Measurements from ENCODE around the gene TSTD1.

The TSTD1 gene

DNA sequence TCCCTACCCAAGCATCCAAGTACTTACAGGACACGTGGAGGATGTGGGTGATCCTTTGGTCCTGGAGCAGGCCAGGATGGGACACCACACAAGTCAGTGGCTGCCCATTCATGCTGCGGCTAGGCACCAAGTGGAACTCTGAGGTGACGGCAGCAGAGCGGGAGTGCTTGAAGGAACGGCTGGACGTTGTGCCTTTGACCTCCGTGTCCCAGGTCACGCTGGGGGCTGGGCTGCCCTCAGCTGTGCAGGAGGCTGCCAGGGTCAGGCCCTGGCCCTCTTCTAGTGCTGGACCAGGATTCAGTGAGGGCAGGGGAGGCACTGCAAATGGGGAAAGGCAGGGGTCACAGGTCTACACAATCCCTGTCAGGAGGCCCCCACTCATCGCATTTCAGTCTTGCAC, 38.7 kb upstream of the TSTD1 start:
- no peak overlapping the region for H3K9ac ChIP-seq (ENCODE audit: low read length)
- H3K36me3 ChIP-seq (ENCODE audit: control insufficient read depth, insufficient read depth, low read length, severe bottlenecking), result no peaks in the 10 kb centered on the region
- H3K27me3 ChIP-seq (replicated peaks; ENCODE audit: control insufficient read depth, insufficient read depth, low read length), result no peaks in the 10 kb centered on the region

DNA sequence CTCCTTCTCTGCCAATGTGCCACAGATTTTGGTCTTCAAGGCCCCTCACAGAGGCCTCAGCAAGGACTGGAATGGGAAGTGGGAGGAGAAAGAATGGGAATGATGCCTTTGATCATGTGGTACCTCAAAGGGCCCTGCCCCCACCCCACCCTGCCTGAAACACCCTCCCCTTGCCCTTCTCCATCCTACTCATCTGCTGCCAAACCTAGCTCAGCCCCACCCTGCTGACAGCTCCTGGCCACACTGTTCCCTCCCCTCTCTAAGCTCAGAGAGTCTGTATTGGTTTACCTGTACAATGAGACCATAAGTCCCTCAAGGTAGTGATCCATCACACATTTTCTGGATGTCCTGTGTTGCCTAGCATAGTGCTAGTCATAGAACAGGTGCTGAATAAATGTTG, 37.6 kb upstream of the TSTD1 start:
- Histone ChIP-seq H3K4me3 (ENCODE audit: low read length) (no peak overlapping the region), H3K27me3 (replicated peaks; ENCODE audit: control insufficient read depth, insufficient read depth, low read length) (no peaks in the 10 kb centered on the region), H3K9me3 (ENCODE audit: control insufficient read depth, low read length) (no peaks in the 10 kb centered on the region), H3K4me1 (ENCODE audit: control insufficient read depth, insufficient read depth, low read length) (peaks cover 16% of the 10 kb centered on the region), H3K9ac (ENCODE audit: low read length) (no peak overlapping the region), H3K36me3 (ENCODE audit: control insufficient read depth, insufficient read depth, low read length, severe bottlenecking) (no peaks in the 10 kb centered on the region)
- no peak for DNase-seq (ENCODE audit: low read depth)

More for the DNA sequence above, 38.7 kb upstream of the TSTD1 start:
- H3K9me3 ChIP-seq (ENCODE audit: control insufficient read depth, low read length), result no peaks in the 10 kb centered on the region
- DNase-seq (ENCODE audit: low read depth), result no peak
- H3K4me1 ChIP-seq (ENCODE audit: control insufficient read depth, insufficient read depth, low read length), result peaks cover 18% of the 10 kb centered on the region
- H3K4me3 ChIP-seq (ENCODE audit: low read length), result no peak overlapping the region

DNA sequence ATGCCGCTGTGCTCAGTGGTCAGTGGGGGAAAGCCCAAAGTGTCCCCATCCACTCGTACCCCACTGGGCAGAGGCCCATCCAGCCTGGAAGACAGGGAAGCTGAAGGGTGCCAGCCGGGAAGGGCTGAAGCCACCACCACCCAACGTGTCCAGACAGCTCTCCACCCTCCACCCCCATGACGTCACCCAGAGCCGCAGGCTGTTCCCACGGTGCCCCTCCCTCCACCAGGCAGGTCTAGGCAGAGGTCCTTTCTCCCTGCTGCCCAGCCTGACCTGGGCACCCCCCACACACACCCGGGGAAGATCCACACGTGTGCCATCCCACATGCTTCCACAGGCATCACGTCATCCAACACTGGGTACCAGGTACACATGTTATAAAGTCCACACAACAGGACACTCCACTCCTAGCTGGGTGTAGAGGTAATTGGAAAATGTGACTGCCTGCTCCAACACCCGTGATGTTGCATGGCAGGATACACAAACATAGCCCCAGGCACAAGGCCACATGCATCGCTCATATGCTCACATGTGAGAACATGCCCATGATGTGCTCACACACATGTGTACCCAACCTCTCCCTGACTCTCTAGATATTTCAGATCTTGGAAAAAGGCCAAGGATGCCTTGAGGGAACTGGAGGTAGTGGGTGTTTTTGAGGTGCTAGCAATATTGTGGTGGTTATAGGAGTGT, 36.1 kb upstream of the TSTD1 start:
- H3K27me3 ChIP-seq (replicated peaks; ENCODE audit: control insufficient read depth, insufficient read depth, low read length), result no peaks in the 10 kb centered on the region
- H3K9me3 ChIP-seq (ENCODE audit: control insufficient read depth, low read length), result no peaks in the 10 kb centered on the region
- DNase-seq (ENCODE audit: low read depth), result no peak
- no peak overlapping the region for H3K9ac ChIP-seq (ENCODE audit: low read length)
- H3K36me3 ChIP-seq (ENCODE audit: control insufficient read depth, insufficient read depth, low read length, severe bottlenecking), result no peaks in the 10 kb centered on the region
- H3K4me1 ChIP-seq (ENCODE audit: control insufficient read depth, insufficient read depth, low read length), result peaks cover under 1% of the 10 kb centered on the region
- H3K4me3 ChIP-seq (ENCODE audit: low read length), result no peak overlapping the region

DNA sequence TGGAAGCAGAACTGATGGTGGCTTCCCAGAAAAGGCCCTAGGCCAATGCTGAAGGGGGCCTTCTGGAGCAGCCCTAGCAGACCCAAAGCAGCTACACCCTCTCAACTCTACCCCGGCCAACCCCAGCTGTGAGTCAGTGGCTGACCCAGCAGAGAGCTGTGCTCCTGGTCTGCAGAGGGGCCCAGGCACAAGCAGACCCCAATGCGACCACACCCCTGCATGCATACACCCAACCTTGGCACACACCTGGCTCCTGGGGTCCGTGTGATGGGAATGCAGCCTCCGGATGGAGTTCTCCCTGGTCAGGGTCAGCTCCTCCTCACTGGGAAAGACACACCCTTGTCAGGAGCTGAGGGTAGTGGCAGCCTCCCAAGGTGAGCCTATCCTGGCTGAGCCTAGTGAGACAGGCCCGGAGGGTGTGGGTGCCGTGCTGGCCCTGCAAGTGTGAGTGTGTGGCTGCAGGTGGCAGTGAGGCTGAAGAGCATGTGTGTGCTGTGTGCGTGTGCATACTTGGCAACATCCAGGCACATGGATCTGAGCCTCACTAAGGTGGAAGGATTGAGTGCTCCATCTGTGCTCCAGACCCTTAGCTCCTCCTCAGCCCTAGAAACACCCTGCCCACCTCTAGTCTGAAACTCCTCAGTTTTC, 34.8 kb upstream of the TSTD1 start:
- H3K4me1 ChIP-seq (ENCODE audit: control insufficient read depth, insufficient read depth, low read length), result no peaks in the 10 kb centered on the region
- H3K9ac ChIP-seq (ENCODE audit: low read length), result no peak overlapping the region
- H3K27me3 ChIP-seq (replicated peaks; ENCODE audit: control insufficient read depth, insufficient read depth, low read length), result no peaks in the 10 kb centered on the region
- no peaks in the 10 kb centered on the region for H3K36me3 ChIP-seq (ENCODE audit: control insufficient read depth, insufficient read depth, low read length, severe bottlenecking)
- DNase-seq (ENCODE audit: low read depth), result no peak
- no peaks in the 10 kb centered on the region for H3K9me3 ChIP-seq (ENCODE audit: control insufficient read depth, low read length)
- H3K4me3 ChIP-seq (ENCODE audit: low read length), result no peak overlapping the region

DNA sequence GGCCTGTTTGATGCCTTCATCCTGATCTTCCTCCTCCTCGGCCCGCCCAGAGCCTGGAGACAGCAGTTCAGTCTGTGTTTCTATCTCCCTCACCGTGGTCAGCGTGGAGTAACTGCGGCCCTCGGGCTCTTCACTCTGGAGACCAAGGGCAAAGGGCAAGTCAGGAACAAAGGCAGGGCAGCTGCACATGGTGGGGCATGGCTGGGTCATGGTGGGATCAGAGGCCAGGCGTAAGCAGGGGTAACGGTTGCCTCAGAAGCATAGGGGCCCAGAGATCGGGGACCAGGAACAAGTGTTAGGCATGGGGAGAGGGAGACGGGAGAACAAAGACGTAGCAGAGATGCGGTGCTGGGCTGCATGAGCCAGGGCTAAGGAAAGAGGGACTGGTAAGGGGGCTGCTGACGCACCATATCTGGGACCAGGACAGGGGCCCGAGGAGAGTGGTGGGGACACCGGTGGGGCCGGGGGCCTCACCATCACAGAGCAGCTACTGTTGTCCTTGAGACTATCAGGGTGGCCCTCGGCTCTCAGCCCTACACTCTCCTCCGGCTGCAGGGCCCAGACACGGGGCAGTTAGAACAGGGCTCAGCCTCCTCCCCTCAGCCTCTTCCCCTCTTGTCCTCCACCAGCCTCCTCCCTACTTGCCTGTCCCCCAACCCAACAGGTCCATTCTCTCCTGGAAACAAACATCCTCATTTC, 34.1 kb upstream of the TSTD1 start:
- H3K4me1 ChIP-seq (ENCODE audit: control insufficient read depth, insufficient read depth, low read length), result no peaks in the 10 kb centered on the region
- H3K36me3 ChIP-seq (ENCODE audit: control insufficient read depth, insufficient read depth, low read length, severe bottlenecking), result no peaks in the 10 kb centered on the region
- no peak overlapping the region for H3K9ac ChIP-seq (ENCODE audit: low read length)
- DNase-seq (ENCODE audit: low read depth), result no peak
- H3K4me3 ChIP-seq (ENCODE audit: low read length), result no peak overlapping the region
- H3K27me3 ChIP-seq (replicated peaks; ENCODE audit: control insufficient read depth, insufficient read depth, low read length), result no peaks in the 10 kb centered on the region
- H3K9me3 ChIP-seq (ENCODE audit: control insufficient read depth, low read length), result no peaks in the 10 kb centered on the region

DNA sequence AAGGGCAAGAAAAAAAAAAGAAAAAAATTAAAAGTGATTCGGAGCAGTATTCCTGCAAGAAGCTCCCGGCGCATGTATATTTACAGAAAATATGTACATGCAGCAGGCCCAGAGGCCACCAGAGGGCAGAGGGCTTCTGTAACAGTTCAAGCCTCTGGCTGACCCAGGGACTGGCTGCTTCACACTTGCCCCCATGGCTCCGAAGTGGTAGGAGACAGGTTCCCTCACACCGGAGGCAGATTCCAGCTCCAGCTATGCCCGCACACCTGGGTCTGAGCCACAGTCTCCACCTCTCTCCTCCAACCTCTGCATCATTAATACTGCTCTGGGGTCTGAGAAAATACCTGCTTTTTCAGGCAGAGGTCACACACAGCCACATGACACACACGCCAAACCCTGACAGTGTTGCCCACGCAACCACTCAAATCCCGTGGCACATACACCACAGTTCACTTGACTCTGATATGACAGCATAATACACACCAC, 33.2 kb upstream of the TSTD1 start:
- Histone ChIP-seq H3K9me3 (ENCODE audit: control insufficient read depth, low read length) (no peaks in the 10 kb centered on the region), H3K9ac (ENCODE audit: low read length) (no peak overlapping the region), H3K4me3 (ENCODE audit: low read length) (no peak overlapping the region), H3K27me3 (replicated peaks; ENCODE audit: control insufficient read depth, insufficient read depth, low read length) (no peaks in the 10 kb centered on the region), H3K4me1 (ENCODE audit: control insufficient read depth, insufficient read depth, low read length) (no peaks in the 10 kb centered on the region), H3K36me3 (ENCODE audit: control insufficient read depth, insufficient read depth, low read length, severe bottlenecking) (no peaks in the 10 kb centered on the region)
- peak; percentile 29 for DNase-seq (ENCODE audit: low read depth)

DNA sequence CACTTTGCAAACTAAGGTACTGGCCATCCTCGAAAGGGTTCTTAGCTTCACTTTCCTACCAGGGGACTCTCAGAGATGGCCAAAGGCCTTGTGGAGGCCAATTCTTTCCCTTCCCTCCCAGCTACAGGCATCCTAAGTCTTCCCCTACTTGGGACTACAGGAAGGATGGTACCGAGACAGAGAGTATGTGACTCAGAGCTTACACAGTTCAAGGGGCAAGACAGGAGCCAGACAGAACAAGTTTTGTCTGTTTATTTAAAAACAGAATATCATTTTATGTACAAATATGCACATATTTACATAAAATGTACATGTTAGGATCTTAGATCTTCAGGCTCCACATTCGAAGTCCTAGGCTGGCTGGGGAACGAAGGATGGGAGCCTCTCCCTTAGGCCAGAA, 32.0 kb upstream of the TSTD1 start:
- Histone ChIP-seq H3K9me3 (ENCODE audit: control insufficient read depth, low read length) (no peaks in the 10 kb centered on the region), H3K4me1 (ENCODE audit: control insufficient read depth, insufficient read depth, low read length) (no peaks in the 10 kb centered on the region), H3K4me3 (ENCODE audit: low read length) (no peak overlapping the region), H3K27me3 (replicated peaks; ENCODE audit: control insufficient read depth, insufficient read depth, low read length) (peaks cover 3% of the 10 kb centered on the region), H3K36me3 (ENCODE audit: control insufficient read depth, insufficient read depth, low read length, severe bottlenecking) (no peaks in the 10 kb centered on the region), H3K9ac (ENCODE audit: low read length) (no peak overlapping the region)
- no peak for DNase-seq (ENCODE audit: low read depth)

DNA sequence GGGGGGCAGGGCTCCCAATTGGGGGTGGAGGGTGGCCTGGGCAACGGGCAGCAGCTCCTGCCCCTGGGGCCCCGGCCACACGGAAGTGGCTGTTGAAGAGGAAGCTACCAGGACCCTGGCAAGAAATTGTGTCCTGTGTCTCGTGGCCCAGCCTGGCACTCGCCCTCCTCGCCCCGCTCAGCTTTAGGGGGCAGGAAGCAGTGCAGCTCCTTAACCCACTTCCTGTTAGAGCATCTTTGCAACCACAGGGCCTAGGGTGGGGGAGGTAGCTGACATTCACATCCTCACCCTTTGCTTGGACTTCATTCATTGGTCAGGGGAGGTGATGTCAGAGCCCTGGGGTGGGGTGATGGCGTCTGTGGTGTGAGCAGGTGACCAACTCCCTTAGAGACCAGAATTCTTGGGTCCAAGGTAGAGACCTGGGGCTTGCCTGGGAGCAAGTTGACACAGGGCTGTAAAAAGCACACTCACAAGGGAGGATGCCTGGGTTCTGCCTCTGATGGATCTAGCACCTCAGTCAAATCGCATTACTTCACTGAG, 31.0 kb upstream of the TSTD1 start, which contains the start of gene ARHGAP30:
Gene ARHGAP30 (minus strand): TSS at position 161 of the 540 bp plus-strand sequence. CDS start 267 bp downstream, outside the sequence.
- Histone ChIP-seq H3K9ac (ENCODE audit: low read length) (no peak within 1 kb of the TSS), H3K36me3 (ENCODE audit: control insufficient read depth, insufficient read depth, low read length, severe bottlenecking) (no peaks in the 10 kb centered on the region), H3K4me1 (ENCODE audit: control insufficient read depth, insufficient read depth, low read length) (no peaks in the 10 kb centered on the region), H3K9me3 (ENCODE audit: control insufficient read depth, low read length) (no peaks in the 10 kb centered on the region), H3K4me3 (ENCODE audit: low read length) (no peak within 1 kb of the TSS), H3K27me3 (replicated peaks; ENCODE audit: control insufficient read depth, insufficient read depth, low read length) (peaks cover 5% of the 10 kb centered on the region)
- DNase-seq (ENCODE audit: low read depth), result no peak

DNA sequence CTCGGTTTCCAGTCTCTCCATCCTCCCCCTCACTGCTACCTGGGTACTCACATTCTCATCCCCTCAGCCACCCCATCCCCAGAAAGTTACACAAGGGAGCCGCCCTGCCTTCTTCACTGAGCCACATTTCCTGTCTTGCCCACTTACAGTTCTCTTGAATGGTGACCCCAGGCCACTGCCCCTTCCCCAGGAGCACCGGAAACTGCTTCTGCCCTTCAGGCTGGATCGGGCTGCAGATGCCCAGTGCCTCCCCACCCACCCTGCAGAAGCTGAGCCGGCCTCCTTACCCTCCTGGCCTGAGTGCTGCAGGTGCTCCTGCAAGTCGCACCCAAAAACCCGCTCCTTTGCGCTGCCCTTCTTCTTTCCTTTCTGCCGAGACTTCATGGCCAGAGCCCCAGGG, 30.5 kb upstream of the TSTD1 start:
- no peak overlapping the region for H3K4me3 ChIP-seq (ENCODE audit: low read length)
- H3K4me1 ChIP-seq (ENCODE audit: control insufficient read depth, insufficient read depth, low read length), result no peaks in the 10 kb centered on the region
- H3K9ac ChIP-seq (ENCODE audit: low read length), result no peak overlapping the region
- no peak for DNase-seq (ENCODE audit: low read depth)
- peaks cover 5% of the 10 kb centered on the region for H3K27me3 ChIP-seq (replicated peaks; ENCODE audit: control insufficient read depth, insufficient read depth, low read length)
- H3K36me3 ChIP-seq (ENCODE audit: control insufficient read depth, insufficient read depth, low read length, severe bottlenecking), result no peaks in the 10 kb centered on the region
- no peaks in the 10 kb centered on the region for H3K9me3 ChIP-seq (ENCODE audit: control insufficient read depth, low read length)

DNA sequence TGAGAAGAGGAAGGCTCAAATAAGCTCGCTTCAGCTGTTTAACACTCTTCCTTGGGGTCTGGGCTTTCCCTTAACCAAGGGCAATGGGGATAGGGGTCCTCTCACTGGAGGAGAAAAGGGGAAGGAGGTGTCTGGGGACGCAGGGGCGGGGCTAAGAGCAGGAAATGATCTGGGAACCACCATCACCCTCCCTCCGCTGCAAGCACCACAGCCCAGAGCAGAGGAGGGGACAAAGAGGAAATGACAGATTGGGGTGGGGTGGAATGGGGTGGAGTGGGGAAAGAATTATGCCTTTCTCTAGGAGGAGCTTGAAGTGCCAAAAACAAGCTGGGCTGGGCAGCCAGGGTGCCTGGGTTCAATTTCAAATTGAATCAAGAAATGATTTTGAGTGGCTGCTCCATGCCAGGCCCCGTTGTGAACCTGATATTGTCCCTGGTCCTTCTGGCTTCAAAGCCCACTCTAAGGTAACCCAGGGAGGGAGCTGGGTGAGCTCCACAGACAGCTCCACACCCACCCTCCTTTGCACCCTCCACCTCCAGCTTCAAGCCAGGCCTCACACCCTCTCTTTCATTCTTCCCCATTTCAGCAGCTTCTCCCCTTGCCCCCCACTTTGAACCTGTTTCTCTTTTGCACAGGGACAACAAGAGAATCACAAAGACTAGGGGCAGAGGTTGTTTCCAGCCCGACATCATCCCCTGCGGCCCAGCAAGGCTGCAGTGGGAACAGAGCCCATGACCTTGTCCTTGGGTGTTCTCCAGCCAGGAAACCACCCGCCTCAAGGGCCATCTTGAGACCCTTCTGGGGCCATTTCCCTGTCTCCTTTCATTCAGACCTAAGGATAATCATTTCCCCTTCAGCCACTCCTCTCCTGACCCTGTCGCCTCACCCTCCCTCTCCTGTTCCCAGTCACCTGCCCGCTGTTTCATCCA, 29.8 kb upstream of the TSTD1 start:
- DNase-seq (ENCODE audit: low read depth), result no peak
- Histone ChIP-seq H3K36me3 (ENCODE audit: control insufficient read depth, insufficient read depth, low read length, severe bottlenecking) (no peaks in the 10 kb centered on the region), H3K9ac (ENCODE audit: low read length) (no peak overlapping the region), H3K4me1 (ENCODE audit: control insufficient read depth, insufficient read depth, low read length) (no peaks in the 10 kb centered on the region), H3K9me3 (ENCODE audit: control insufficient read depth, low read length) (no peaks in the 10 kb centered on the region), H3K4me3 (ENCODE audit: low read length) (no peak overlapping the region), H3K27me3 (replicated peaks; ENCODE audit: control insufficient read depth, insufficient read depth, low read length) (peaks cover 5% of the 10 kb centered on the region)
